ENCODE results near the gene TEX2.

Gene TEX2

GRCh38 chr17:64160378-64160777 lies 102.7 kb downstream of the TEX2 start:
- no peak overlapping the region for H3K4me3 ChIP-seq (ENCODE audit: low read depth, low read length)
- no peak for DNase-seq (ENCODE audit: low read depth)
- TF ChIP-seq, protein P1, sequence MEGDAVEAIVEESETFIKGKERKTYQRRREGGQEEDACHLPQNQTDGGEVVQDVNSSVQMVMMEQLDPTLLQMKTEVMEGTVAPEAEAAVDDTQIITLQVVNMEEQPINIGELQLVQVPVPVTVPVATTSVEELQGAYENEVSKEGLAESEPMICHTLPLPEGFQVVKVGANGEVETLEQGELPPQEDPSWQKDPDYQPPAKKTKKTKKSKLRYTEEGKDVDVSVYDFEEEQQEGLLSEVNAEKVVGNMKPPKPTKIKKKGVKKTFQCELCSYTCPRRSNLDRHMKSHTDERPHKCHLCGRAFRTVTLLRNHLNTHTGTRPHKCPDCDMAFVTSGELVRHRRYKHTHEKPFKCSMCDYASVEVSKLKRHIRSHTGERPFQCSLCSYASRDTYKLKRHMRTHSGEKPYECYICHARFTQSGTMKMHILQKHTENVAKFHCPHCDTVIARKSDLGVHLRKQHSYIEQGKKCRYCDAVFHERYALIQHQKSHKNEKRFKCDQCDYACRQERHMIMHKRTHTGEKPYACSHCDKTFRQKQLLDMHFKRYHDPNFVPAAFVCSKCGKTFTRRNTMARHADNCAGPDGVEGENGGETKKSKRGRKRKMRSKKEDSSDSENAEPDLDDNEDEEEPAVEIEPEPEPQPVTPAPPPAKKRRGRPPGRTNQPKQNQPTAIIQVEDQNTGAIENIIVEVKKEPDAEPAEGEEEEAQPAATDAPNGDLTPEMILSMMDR (IDR thresholded peaks at IDR 0.05; ENCODE audit: insufficient read depth, low read depth, low read length, missing control alignments), result no peak

GRCh38 chr17:64158831-64159590 lies 104.0 kb downstream of the TEX2 start:
- TF ChIP-seq, protein P1 (IDR thresholded peaks at IDR 0.05; ENCODE audit: insufficient read depth, low read depth, low read length, missing control alignments), result no peak
- H3K4me3 ChIP-seq (ENCODE audit: low read depth, low read length), result no peak overlapping the region
- DNase-seq (ENCODE audit: low read depth), result no peak

- TF ChIP-seq, protein P1 (IDR thresholded peaks at IDR 0.05; ENCODE audit: insufficient read depth, low read depth, low read length, missing control alignments), result no peak
- H3K4me3 ChIP-seq (ENCODE audit: low read depth, low read length), result no peak overlapping the region
- DNase-seq (ENCODE audit: low read depth), result no peak
These were observed 104.7 kb downstream of the TEX2 start for GRCh38 chr17:64158406-64158805.

DNA sequence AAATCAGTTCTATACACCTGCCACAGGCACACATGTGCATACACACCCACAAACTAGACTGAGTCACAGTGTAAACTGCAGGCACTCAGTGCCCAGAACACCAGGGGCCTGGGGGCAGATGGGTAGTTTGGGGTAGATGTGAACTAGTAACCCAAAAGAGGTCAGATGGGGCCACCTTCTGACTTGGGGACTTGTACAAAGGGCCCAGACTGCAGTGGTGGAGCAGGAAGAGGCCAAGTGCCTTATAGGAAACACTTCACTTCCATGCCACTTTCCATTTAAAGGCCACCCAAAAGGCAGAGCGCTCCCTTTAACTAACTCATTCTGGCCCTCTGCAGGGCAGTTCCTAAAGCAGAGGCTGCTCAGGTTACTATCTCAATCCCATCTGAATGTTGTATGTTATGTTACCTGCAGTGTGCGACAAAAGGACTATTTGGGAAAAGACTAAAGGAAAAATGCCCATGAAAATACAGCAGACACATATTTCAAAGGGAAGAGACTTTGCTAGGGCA lies 105.3 kb downstream of the TEX2 start:
- no peak overlapping the region for H3K4me3 ChIP-seq (ENCODE audit: low read depth, low read length)
- no peak for DNase-seq (ENCODE audit: low read depth)
- TF ChIP-seq, protein P1 (IDR thresholded peaks at IDR 0.05; ENCODE audit: insufficient read depth, low read depth, low read length, missing control alignments), result no peak

DNA sequence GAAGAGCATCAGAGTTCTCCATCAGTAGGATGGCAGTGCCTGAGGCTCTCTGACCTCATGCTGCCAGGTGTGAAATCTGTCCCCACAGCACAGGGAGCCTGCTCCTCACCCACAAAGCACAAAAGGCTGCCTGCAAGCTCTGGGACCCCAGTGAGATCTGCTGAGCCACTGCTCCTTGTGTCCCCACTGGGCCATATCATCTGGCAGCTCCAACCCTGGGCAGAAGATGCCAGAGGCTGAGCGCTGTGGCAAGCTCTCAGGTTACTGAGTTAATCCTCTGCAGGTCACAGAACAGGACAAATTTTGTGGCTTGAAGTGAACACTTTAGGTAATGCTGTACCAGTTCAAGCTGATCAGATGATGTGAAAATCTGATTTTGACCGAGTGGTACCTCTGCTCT lies 106.4 kb downstream of the TEX2 start:
- no peak for DNase-seq (ENCODE audit: low read depth)
- TF ChIP-seq, protein P1 (IDR thresholded peaks at IDR 0.05; ENCODE audit: insufficient read depth, low read depth, low read length, missing control alignments), result no peak
- no peak overlapping the region for H3K4me3 ChIP-seq (ENCODE audit: low read depth, low read length)

- TF ChIP-seq, protein P1 (IDR thresholded peaks at IDR 0.05; ENCODE audit: insufficient read depth, low read depth, low read length, missing control alignments), result no peak
- H3K4me3 ChIP-seq (ENCODE audit: low read depth, low read length), result no peak overlapping the region
- no peak for DNase-seq (ENCODE audit: low read depth)
These were observed 107.1 kb downstream of the TEX2 start for GRCh38 chr17:64155751-64156544.

All from GM12865 (cell line).